Measurements from ENCODE around the gene DDX6. TPM values are rescaled to one million over a fixed set of nuclear protein-coding genes. Genes with fewer than 3 reads are reported as not detected.

The DDX6 gene
- total RNA-seq, 1 experiment from 2014 or later: 151 TPM

- H3K36me3 Mint-ChIP-seq: peaks cover 39% of the 10 kb centered on the region
- ChIA-PET CTCF (no interaction called here), POLR2A (no interaction called here)
- no peak overlapping the region for H3K4me3 Mint-ChIP-seq
- peaks cover 3% of the 10 kb centered on the region; the same call in 1 of the 2 replicates for H3K27me3 Mint-ChIP-seq (ENCODE audit: low read depth)
- ATAC-seq (no peak), DNase-seq (ENCODE audit: low spot score) (no peak)
- peaks cover 8% of the 10 kb centered on the region for H3K9me3 Mint-ChIP-seq
- H3K27ac Mint-ChIP-seq: no peak overlapping the region
- no peak for TF ChIP-seq KAT7 (CRISPR knock-in tag; IDR thresholded peaks at IDR 0.05; ENCODE audit: borderline replicate concordance)
- no peak for TF ChIP-seq PRDM15 (CRISPR knock-in tag; IDR thresholded peaks at IDR 0.05)
- peaks cover 23% of the 10 kb centered on the region for H3K4me1 Mint-ChIP-seq
Measured at GRCh38 chr11:118708296-118708695, 82.7 kb downstream of the DDX6 start.

DNA sequence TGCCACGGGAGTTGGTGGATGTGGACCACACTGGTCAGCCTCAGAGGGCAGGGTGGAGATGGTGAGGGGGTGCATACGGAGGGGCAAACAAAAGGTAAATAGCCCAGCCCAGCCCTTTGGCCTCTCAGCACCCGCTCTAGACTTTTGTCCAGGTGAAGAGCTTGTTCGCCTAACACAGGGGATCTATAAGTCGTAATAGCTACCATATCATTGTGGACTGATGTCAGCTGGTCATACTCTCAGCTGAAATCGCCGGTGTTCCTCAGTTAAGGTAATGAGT, 84.5 kb downstream of the DDX6 start:
- ATAC-seq (no peak), DNase-seq (ENCODE audit: low spot score) (no peak)
- Mint-ChIP-seq H3K27me3 (ENCODE audit: low read depth) (peaks cover 3% of the 10 kb centered on the region), H3K27ac (no peak overlapping the region), H3K4me3 (no peak overlapping the region), H3K36me3 (peaks cover 36% of the 10 kb centered on the region), H3K4me1 (peaks cover 16% of the 10 kb centered on the region), H3K9me3 (peaks cover 12% of the 10 kb centered on the region)
- TF ChIP-seq JAZF1 (CRISPR knock-in tag; IDR thresholded peaks at IDR 0.05): no peak
- TF ChIP-seq, protein P1, sequence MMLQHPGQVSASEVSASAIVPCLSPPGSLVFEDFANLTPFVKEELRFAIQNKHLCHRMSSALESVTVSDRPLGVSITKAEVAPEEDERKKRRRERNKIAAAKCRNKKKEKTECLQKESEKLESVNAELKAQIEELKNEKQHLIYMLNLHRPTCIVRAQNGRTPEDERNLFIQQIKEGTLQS (CRISPR knock-in tag; conservative IDR thresholded peaks at IDR 0.05): no peak
- TF ChIP-seq TCF7 (CRISPR knock-in tag; IDR thresholded peaks at IDR 0.05; ENCODE audit: low read depth): no peak
- TF ChIP-seq SOX15 (CRISPR knock-in tag; IDR thresholded peaks at IDR 0.05): no peak
- no peak for TF ChIP-seq NR3C1 (CRISPR knock-in tag; conservative IDR thresholded peaks at IDR 0.05; ENCODE audit: low read depth)
- TF ChIP-seq MYBL2 (CRISPR knock-in tag; IDR thresholded peaks at IDR 0.05): no peak
- TF ChIP-seq GABPB1 (CRISPR knock-in tag; IDR thresholded peaks at IDR 0.05): no peak
- no peak for TF ChIP-seq ZNF396 (CRISPR knock-in tag; IDR thresholded peaks at IDR 0.05; ENCODE audit: borderline replicate concordance)
- ChIA-PET CTCF (interaction anchor here (2.5 kb wide), 1 partner anchor 16 kb away, joined by 20 read pairs; no protein-coding TSS in a partner anchor), POLR2A (no interaction called here)

DNA sequence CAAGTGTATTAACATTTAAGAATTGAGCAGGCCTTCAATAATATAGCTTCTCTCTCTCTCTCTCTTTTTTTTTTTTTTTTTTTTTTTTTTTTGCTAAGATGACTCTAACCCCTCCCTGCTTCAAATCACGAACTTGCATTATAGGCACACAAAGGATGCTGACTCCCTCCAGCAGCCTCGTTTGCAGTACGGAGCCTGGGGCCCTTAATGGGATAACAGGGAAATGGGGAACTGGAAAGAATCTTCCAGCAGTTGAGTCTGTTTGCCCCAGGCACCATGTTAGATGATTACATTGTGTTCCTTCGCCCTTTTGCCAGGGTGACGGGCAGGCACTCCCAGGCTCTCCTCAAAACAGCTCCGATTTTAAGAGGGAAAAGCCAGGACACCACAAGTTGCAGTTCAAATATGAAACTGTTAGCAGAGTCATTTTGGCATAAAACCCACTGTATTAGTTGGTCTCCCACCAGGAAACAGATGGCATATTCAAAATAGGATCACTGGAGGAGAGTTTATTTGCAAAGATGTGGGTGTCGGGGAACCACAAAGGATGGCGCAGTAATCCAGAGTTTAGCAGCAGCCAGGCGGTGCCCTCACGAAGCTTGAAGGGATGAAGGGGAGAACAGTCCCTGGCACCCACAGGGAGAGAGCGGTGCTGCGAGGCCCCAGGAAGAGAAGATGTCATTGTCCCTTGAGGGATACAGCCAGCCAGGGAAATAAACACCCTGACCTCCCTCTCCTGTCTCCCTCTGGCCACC, 85.0 kb downstream of the DDX6 start:
- peaks cover 12% of the 10 kb centered on the region for H3K9me3 Mint-ChIP-seq
- ChIA-PET POLR2A (no interaction called here), CTCF (interaction anchor here (1.3 to 2.5 kb wide), 3 partner anchors 9 to 26 kb away, joined by 5 to 20 read pairs (median 6); no protein-coding TSS in a partner anchor)
- no peak for DNase-seq (ENCODE audit: low spot score)
- H3K4me3 Mint-ChIP-seq: no peak overlapping the region
- TF ChIP-seq TEAD4 (CRISPR knock-in tag; IDR thresholded peaks at IDR 0.05): no peak
- TF ChIP-seq, protein P2, sequence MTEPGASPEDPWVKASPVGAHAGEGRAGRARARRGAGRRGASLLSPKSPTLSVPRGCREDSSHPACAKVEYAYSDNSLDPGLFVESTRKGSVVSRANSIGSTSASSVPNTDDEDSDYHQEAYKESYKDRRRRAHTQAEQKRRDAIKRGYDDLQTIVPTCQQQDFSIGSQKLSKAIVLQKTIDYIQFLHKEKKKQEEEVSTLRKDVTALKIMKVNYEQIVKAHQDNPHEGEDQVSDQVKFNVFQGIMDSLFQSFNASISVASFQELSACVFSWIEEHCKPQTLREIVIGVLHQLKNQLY (CRISPR knock-in tag; IDR thresholded peaks at IDR 0.05): no peak
- TF ChIP-seq ZNF219 (CRISPR knock-in tag; IDR thresholded peaks at IDR 0.05; ENCODE audit: borderline replicate concordance): no peak
- no peak for TF ChIP-seq ZNF671 (CRISPR knock-in tag; IDR thresholded peaks at IDR 0.05)
- peak overlapping the region; percentile 77 for H3K27ac Mint-ChIP-seq
- H3K27me3 Mint-ChIP-seq (ENCODE audit: low read depth): peaks cover 3% of the 10 kb centered on the region
- ATAC-seq: peak; percentile 58
- H3K36me3 Mint-ChIP-seq: peaks cover 33% of the 10 kb centered on the region
- peaks cover 16% of the 10 kb centered on the region for H3K4me1 Mint-ChIP-seq

DNA sequence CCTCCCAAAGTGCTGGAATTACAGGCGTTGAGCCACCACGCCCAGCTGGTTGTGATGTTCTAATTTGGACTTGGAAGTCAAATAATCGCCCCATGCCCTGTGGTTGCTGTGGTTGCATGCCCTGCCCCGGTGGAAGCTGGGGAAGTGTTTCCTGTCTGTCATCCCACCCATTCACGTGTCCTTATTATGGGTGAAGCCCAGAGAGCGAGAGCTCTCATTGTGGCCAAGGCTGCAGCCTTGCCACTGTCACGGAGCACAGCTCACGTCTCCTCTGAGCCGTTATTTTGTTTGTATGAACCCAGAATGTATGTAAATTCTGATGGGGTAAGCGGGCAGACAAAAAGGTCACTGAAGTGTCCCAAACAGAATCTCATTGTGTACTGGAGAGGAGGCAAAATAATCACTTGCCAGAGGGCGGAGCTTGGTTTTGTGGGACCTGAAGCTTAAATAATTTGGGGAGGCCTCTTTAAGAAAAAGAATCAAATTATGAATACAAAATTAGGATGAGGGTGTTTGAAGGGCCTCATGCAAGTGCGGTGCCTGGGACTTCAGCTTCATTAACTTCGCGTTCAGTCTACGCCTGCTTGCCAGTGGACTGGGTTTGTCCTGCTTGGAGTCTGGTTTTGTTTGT, 85.7 kb downstream of the DDX6 start:
- Mint-ChIP-seq H3K27ac (peak overlapping the region; percentile 74), H3K27me3 (ENCODE audit: low read depth) (peaks cover 3% of the 10 kb centered on the region)
- TF ChIP-seq, protein P3, sequence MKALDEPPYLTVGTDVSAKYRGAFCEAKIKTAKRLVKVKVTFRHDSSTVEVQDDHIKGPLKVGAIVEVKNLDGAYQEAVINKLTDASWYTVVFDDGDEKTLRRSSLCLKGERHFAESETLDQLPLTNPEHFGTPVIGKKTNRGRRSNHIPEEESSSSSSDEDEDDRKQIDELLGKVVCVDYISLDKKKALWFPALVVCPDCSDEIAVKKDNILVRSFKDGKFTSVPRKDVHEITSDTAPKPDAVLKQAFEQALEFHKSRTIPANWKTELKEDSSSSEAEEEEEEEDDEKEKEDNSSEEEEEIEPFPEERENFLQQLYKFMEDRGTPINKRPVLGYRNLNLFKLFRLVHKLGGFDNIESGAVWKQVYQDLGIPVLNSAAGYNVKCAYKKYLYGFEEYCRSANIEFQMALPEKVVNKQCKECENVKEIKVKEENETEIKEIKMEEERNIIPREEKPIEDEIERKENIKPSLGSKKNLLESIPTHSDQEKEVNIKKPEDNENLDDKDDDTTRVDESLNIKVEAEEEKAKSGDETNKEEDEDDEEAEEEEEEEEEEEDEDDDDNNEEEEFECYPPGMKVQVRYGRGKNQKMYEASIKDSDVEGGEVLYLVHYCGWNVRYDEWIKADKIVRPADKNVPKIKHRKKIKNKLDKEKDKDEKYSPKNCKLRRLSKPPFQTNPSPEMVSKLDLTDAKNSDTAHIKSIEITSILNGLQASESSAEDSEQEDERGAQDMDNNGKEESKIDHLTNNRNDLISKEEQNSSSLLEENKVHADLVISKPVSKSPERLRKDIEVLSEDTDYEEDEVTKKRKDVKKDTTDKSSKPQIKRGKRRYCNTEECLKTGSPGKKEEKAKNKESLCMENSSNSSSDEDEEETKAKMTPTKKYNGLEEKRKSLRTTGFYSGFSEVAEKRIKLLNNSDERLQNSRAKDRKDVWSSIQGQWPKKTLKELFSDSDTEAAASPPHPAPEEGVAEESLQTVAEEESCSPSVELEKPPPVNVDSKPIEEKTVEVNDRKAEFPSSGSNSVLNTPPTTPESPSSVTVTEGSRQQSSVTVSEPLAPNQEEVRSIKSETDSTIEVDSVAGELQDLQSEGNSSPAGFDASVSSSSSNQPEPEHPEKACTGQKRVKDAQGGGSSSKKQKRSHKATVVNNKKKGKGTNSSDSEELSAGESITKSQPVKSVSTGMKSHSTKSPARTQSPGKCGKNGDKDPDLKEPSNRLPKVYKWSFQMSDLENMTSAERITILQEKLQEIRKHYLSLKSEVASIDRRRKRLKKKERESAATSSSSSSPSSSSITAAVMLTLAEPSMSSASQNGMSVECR (CRISPR knock-in tag; IDR thresholded peaks at IDR 0.05; ENCODE audit: borderline replicate concordance): no peak
- TF ChIP-seq FOXJ3 (CRISPR knock-in tag; IDR thresholded peaks at IDR 0.05; ENCODE audit: borderline replicate concordance) (no peak), NR3C1 (CRISPR knock-in tag; conservative IDR thresholded peaks at IDR 0.05; ENCODE audit: low read depth) (no peak), ETV6 (CRISPR knock-in tag; IDR thresholded peaks at IDR 0.05) (no peak)

More for the DNA sequence above, 85.7 kb downstream of the DDX6 start:
- Mint-ChIP-seq H3K36me3 (peaks cover 31% of the 10 kb centered on the region), H3K4me1 (peaks cover 16% of the 10 kb centered on the region), H3K4me3 (no peak overlapping the region), H3K9me3 (peaks cover 16% of the 10 kb centered on the region)
- ATAC-seq (peak; percentile 21; the same call in 1 of the 2 replicates), DNase-seq (ENCODE audit: low spot score) (no peak)
- POLR2A ChIA-PET: no interaction called here
- CTCF ChIA-PET: interaction anchor here (0.6 to 2.5 kb wide), 4 partner anchors 8 to 37 kb away, joined by 5 to 20 read pairs (median 6); no protein-coding TSS in a partner anchor
